ENCODE data around the gene BRCC3.

Gene BRCC3

DNA sequence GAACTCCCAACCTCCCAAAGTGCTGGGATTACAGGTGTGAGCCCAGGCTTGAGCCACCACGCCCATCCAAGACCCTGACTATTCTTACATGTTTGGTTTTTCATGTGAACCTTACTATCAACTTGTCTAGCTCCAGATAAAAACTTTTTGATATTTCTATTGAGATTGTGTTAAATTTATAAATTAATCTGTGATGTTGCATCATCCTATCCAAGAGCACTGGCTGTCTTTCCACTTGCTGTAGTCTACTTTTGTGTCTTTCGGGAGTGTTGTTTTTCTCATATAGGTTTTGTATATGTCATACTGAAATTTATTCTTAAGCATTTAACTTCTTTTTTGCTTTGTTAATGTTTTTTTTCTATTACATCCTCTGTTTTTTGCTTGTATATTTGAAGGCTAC lies 34.6 kb downstream of the BRCC3 start:
- DNase-seq (ENCODE audit: low spot score), result no peak
- TF ChIP-seq, protein P1, sequence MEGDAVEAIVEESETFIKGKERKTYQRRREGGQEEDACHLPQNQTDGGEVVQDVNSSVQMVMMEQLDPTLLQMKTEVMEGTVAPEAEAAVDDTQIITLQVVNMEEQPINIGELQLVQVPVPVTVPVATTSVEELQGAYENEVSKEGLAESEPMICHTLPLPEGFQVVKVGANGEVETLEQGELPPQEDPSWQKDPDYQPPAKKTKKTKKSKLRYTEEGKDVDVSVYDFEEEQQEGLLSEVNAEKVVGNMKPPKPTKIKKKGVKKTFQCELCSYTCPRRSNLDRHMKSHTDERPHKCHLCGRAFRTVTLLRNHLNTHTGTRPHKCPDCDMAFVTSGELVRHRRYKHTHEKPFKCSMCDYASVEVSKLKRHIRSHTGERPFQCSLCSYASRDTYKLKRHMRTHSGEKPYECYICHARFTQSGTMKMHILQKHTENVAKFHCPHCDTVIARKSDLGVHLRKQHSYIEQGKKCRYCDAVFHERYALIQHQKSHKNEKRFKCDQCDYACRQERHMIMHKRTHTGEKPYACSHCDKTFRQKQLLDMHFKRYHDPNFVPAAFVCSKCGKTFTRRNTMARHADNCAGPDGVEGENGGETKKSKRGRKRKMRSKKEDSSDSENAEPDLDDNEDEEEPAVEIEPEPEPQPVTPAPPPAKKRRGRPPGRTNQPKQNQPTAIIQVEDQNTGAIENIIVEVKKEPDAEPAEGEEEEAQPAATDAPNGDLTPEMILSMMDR (IDR thresholded peaks at IDR 0.05; ENCODE audit: extremely low read depth, insufficient read depth, missing control alignments), result no peak
- in situ Hi-C loops (cut with MboI; ENCODE audit: low pct_unique_long_range_greater_than_20kb, low sequenced_read_pairs, unreplicated experiment), result no loop called here

DNA sequence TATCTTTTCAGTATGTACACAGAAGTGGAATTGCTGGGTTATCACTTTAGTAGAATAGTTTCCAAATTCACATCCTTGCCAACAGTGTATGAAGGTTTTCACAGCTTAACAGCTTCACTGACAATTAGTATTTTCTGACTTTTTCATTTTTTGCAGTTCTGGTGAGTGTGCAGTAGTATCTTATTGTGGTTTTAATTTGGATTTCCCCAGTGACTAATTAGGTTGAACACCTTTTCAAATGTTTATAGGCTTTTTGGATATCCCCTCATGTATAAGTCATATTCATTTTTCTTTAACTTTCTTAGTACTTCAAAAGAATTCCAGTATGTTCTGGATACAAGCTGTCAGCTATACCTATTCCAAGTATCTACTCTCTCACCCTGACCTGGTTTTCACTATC lies 37.1 kb downstream of the BRCC3 start:
- DNase-seq (ENCODE audit: low spot score), result no peak
- in situ Hi-C loops (cut with MboI; ENCODE audit: low pct_unique_long_range_greater_than_20kb, low sequenced_read_pairs, unreplicated experiment), result no loop called here
- TF ChIP-seq, protein P1 (IDR thresholded peaks at IDR 0.05; ENCODE audit: extremely low read depth, insufficient read depth, missing control alignments), result no peak

DNA sequence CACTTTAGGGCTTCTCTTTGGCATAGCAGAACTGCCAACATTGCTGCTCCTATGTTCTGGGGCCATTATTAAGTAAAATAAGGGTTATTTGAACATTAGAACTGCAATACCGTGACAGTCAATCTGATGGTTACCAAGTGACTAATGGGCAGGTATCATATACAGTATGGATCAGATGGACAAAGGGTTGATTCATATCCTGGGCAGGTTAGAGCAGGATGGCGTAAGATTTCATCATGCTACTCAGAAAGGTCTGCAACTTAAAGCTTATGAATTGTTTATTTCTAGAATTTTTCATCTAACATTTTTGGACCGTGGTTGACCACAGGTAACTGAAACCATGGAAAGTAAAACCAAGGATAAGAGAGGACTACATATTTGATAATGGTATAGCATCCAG lies 40.9 kb downstream of the BRCC3 start:
- DNase-seq (ENCODE audit: low spot score), result no peak
- TF ChIP-seq, protein P1 (IDR thresholded peaks at IDR 0.05; ENCODE audit: extremely low read depth, insufficient read depth, missing control alignments), result no peak
- in situ Hi-C loops (cut with MboI; ENCODE audit: low pct_unique_long_range_greater_than_20kb, low sequenced_read_pairs, unreplicated experiment), result no loop called here

DNA sequence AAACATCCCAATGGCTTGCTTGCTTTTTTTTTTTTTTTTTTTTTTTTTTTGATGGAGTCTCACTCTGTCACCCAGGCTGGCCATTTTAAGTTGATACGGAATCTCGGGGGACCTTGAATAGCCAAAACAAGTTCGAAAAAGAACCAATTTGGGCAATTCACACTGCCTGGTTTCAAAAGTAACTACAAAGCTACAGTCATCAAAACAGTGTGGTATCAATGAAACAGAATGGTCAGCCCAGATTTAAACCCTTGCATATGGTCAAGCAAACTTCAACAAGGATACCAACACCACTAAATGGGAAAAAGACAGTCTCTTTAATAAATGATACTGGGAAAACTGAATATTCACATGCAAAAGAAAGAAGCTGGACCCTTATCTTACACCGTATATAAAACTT lies 41.8 kb downstream of the BRCC3 start:
- no peak for DNase-seq (ENCODE audit: low spot score)
- in situ Hi-C loops (cut with MboI; ENCODE audit: low pct_unique_long_range_greater_than_20kb, low sequenced_read_pairs, unreplicated experiment), result no loop called here
- TF ChIP-seq, protein P1 (IDR thresholded peaks at IDR 0.05; ENCODE audit: extremely low read depth, insufficient read depth, missing control alignments), result no peak

DNA sequence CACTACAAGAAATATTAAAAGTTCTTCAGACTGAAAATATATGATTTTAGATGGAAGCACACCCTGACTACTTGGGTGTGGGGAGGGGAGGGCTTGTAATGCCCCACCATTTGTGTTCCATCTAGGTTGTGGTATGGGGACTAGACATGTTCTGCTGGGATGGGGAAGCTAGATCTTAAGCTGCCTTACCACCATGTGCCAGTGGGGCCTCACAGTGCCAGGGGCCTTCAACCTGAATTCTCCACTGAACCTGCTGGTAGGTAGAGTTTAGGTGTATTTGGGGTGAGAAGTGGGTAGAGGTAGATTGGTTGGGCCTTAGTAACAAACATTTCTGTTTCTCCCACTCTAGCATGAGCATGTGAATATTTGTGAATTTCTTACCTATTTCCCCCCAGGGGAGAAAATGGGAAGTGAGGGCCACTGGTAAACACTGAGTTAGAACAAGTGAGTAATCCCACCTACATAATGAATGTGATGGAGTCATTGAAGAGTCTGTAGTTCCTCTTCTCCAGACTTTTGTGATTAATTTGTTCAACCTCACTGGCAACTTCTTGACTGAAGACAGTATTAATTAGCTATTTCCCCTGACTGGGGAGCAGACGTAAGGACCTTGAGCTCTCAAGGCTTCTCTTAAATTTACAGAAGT lies 44.0 kb downstream of the BRCC3 start:
- TF ChIP-seq, protein P1 (IDR thresholded peaks at IDR 0.05; ENCODE audit: extremely low read depth, insufficient read depth, missing control alignments), result no peak
- in situ Hi-C loops (cut with MboI; ENCODE audit: low pct_unique_long_range_greater_than_20kb, low sequenced_read_pairs, unreplicated experiment), result no loop called here
- DNase-seq (ENCODE audit: low spot score), result no peak

DNA sequence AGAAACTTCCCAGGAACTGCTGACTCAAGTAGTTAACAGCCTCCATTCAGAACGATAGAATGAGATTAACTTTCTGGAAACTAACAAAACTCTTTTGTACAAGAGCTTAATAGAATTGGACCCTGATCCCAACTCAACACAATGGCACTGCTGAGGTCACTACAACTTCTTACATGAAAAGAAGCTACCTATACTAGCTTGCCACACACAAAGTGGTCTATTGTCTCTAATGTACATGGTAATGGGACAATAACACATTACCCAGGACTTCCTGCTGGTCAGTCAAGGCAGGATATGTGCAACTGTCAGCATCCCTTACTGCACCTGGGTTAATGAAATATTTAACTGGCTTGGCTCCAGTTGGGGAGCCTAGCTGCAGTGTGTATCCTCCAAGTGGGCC lies 56.2 kb downstream of the BRCC3 start:
- DNase-seq (ENCODE audit: low spot score), result no peak
- in situ Hi-C loops (cut with MboI; ENCODE audit: low pct_unique_long_range_greater_than_20kb, low sequenced_read_pairs, unreplicated experiment), result no loop called here
- TF ChIP-seq, protein P1 (IDR thresholded peaks at IDR 0.05; ENCODE audit: extremely low read depth, insufficient read depth, missing control alignments), result no peak
